Measurements from ENCODE around the gene SPEM1. TPM values are rescaled to one million over a fixed set of nuclear protein-coding genes. Genes with fewer than 3 reads are reported as not detected.
A peak's percentile ranks its signal among the peaks of the same experiment; 100 is the strongest.

The SPEM1 gene
- total and polyA plus RNA-seq, 10 of the 15 experiments (the other 5 are each of a cell fraction or from before 2014, with no cell fraction given): not detected

DNA sequence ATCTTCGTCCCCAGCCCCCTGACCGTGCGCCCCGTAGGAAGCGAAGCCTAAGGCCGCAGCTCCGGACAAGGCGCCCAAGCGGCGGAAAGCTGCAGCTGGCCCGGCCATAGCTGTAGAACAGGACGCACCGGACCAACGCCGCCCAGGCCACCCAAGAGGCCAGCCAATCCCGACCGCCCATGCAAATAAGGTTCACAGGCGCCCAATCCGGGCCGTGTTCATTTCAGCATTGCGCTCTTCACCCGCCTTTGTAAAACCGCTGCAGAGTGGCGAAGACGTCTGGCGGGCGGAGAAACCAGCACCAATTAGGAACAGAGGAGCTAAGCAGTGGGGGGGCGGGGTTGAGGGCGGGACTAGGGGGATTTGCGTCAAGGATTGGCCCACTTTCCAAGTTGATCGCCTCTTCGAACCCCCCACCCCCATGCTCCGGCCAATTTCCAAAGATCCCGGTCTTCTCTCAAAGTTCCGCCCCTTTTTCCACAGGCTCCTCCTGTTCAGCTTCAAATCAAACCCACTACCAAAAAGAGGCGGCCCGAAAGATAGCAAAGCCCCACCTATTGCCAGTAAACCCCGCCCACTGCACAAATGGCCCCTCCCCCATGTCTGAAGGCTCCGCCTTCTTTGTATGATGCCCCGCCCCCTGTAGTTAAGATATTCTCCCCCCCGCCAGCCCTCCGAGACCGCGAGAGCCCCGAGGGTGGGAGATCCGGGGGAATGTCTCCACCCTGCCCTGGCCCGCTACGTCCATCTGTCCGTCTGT lies 16.0 kb upstream of the SPEM1 start, which contains the start of gene TMEM256:
TMEM256 (minus strand) TSS at position 121 of the 760 bp plus-strand sequence; CDS start at position 108, 13 bp downstream.
- DNase-seq (ENCODE audit: low read depth, low spot score) (peak; percentile 92), FAIRE-seq (peak; percentile 97), ATAC-seq (peak; percentile 99)
- no TSS peak for BruUV-seq (replicated peaks)
- no peaks in the 10 kb centered on the region for H3K9me3 ChIP-seq (replicated peaks; ENCODE audit: control insufficient read depth, insufficient read depth, low read length)
- peak within 1 kb of the TSS; percentile 80 for H3K27ac ChIP-seq (ENCODE audit: control insufficient read depth, insufficient read depth)
- RAD21 ChIA-PET (ENCODE audit: unreplicated experiment): interaction anchor here (0.6 to 2.2 kb wide), 12 partner anchors 9 to 818 kb away, joined by 3 to 13 read pairs (median 4); partner anchors contain the start of genes ACADVL, ACAP1, PLSCR3 and TMEM102
- peaks cover 3% of the 10 kb centered on the region; the same call in 1 of the 2 replicates for H3K4me1 ChIP-seq (ENCODE audit: control insufficient read depth, insufficient read depth, low read length)
- POLR2A ChIA-PET: interaction anchor here (0.5 to 2.7 kb wide), 20 partner anchors 9 to 1031 kb away, joined by 3 to 23 read pairs (median 4); partner anchors contain the start of genes ACAP1, CD68, FGF11 and NEURL4
- in situ Hi-C loops (cut with MboI): no loop called here
- intact Hi-C loops (cut with micrococcal nuclease; ENCODE audit: unreplicated experiment): loop anchor here (5.0 kb wide), 1 partner anchor 33 kb away; the partner anchor contains the start of genes FGF11 and TMEM102
- peaks cover 2% of the 10 kb centered on the region for H3K79me2 ChIP-seq (ENCODE audit: control insufficient read depth, insufficient read depth, low read length)
- no peaks in the 10 kb centered on the region for H3K36me3 ChIP-seq (ENCODE audit: control insufficient read depth in 2 of 2, insufficient read depth in 2 of 2, low read length in 1 of 2)
- CTCF ChIA-PET: interaction anchor here (0.6 to 2.1 kb wide), 5 partner anchors 31 to 122 kb away, joined by 3 to 8 read pairs (median 4); partner anchors contain the start of genes ACAP1 and TMEM102
- peak within 1 kb of the TSS; percentile 96 for H2AFZ ChIP-seq (ENCODE audit: control insufficient read depth, low read depth, low read length)
- peak within 1 kb of the TSS; percentile 72 for H3K4me2 ChIP-seq (ENCODE audit: control insufficient read depth, insufficient read depth)
- SMC1A ChIA-PET (ENCODE audit: uncharacterized antibody, unreplicated experiment): interaction anchor here (0.8 to 2.2 kb wide), 7 partner anchors 30 to 283 kb away, joined by 3 to 8 read pairs (median 3); partner anchors contain the start of genes SAT2, TMEM102 and TP53
- under 1% methylated on average over 46 of the region's 49 CpGs for WGBS (ENCODE audit: insufficient coverage, insufficient replicate concordance, low lambda C conversion rate, missing lambda C conversion rate)
- peak within 1 kb of the TSS; percentile 87 for H3K9ac ChIP-seq (ENCODE audit: control insufficient read depth, insufficient read depth, low read length)
- H3K4me3 ChIP-seq: peak within 1 kb of the TSS; percentile 85
- no peaks in the 10 kb centered on the region for H4K20me1 ChIP-seq (ENCODE audit: control insufficient read depth, insufficient read depth)
- peaks cover 0 to 6% of the 10 kb centered on the region in 2 experiments; a peak in 2 of 4 replicates for H3K27me3 ChIP-seq (replicated peaks in 1 of 2; ENCODE audit: control insufficient read depth in 2 of 2, insufficient read depth in 2 of 2, low read length in 1 of 2)
- no peak for TF ChIP-seq ZSCAN29 (IDR thresholded peaks at IDR 0.05)
- TF ChIP-seq MEF2B (IDR thresholded peaks at IDR 0.05; ENCODE audit: partially characterized antibody, poor library complexity, severe bottlenecking): no peak
- TF ChIP-seq SP1 (IDR thresholded peaks at IDR 0.05; ENCODE audit: low read depth, low read length): peak; percentile 97
- no peak for TF ChIP-seq USF2 (IDR thresholded peaks at IDR 0.05; ENCODE audit: borderline replicate concordance, low read depth, low read length)
- TF ChIP-seq ZNF274 (IDR thresholded peaks at IDR 0.05; ENCODE audit: insufficient read depth, insufficient read length): no peak
- no peak for TF ChIP-seq IRF5 (IDR thresholded peaks at IDR 0.05; ENCODE audit: borderline replicate concordance)
- TF ChIP-seq, protein P1, sequence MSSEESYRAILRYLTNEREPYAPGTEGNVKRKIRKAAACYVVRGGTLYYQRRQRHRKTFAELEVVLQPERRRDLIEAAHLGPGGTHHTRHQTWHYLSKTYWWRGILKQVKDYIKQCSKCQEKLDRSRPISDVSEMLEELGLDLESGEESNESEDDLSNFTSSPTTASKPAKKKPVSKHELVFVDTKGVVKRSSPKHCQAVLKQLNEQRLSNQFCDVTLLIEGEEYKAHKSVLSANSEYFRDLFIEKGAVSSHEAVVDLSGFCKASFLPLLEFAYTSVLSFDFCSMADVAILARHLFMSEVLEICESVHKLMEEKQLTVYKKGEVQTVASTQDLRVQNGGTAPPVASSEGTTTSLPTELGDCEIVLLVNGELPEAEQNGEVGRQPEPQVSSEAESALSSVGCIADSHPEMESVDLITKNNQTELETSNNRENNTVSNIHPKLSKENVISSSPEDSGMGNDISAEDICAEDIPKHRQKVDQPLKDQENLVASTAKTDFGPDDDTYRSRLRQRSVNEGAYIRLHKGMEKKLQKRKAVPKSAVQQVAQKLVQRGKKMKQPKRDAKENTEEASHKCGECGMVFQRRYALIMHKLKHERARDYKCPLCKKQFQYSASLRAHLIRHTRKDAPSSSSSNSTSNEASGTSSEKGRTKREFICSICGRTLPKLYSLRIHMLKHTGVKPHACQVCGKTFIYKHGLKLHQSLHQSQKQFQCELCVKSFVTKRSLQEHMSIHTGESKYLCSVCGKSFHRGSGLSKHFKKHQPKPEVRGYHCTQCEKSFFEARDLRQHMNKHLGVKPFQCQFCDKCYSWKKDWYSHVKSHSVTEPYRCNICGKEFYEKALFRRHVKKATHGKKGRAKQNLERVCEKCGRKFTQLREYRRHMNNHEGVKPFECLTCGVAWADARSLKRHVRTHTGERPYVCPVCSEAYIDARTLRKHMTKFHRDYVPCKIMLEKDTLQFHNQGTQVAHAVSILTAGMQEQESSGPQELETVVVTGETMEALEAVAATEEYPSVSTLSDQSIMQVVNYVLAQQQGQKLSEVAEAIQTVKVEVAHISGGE (CRISPR knock-in tag; IDR thresholded peaks at IDR 0.05): no peak
- TF ChIP-seq BRCA1 (IDR thresholded peaks at IDR 0.05; ENCODE audit: low read depth, low read length): no peak
- no peak for TF ChIP-seq ZZZ3 (IDR thresholded peaks at IDR 0.05; ENCODE audit: control insufficient read depth, insufficient read length, low read depth)
- TF ChIP-seq RELA (IDR thresholded peaks at IDR 0.05; ENCODE audit: borderline replicate concordance, partially characterized antibody): no peak
- peak; percentile 18 for TF ChIP-seq SIX5 (IDR thresholded peaks at IDR 0.05; ENCODE audit: low read depth, low read length, severe bottlenecking)
- peak; percentile 75 for TF ChIP-seq CREM (IDR thresholded peaks at IDR 0.05; ENCODE audit: low read depth)
- TF ChIP-seq HSF1 (IDR thresholded peaks at IDR 0.05; ENCODE audit: low read depth, low read length): no peak
- no peak for TF ChIP-seq ZNF207 (IDR thresholded peaks at IDR 0.05; ENCODE audit: borderline replicate concordance)
- peak; percentile 86 for TF ChIP-seq SREBF2 (IDR thresholded peaks at IDR 0.05; ENCODE audit: low read length)
- TF ChIP-seq POLR2AphosphoS5 (IDR thresholded peaks at IDR 0.05; ENCODE audit: low read length): peak; percentile 93

All from GM12878 (cell line).